Peyer's patch (tissue), 4 donors: Measurements from ENCODE around the gene CDC42EP5.
A peak's percentile ranks its signal among the peaks of the same experiment; 100 is the strongest.

Experiments used
- POLR2A ChIP-seq, 2 donors: fragments of 450-650 bp; IDR thresholded peaks; one replicate each; pipeline ENCODE4 v1.5.1; 2017; ENCODE audit warnings: antibody characterized with exemption in 2 of 2, mild to moderate bottlenecking in 2 of 2, moderate library complexity in 2 of 2
- TF ChIP-seq, protein P1 (sequence below), 6 experiments: fragments of 450-650 bp in 4 of 6; fragments of 200-600 bp in 2 of 6; sonication (generic) in 1 of 6; IDR thresholded peaks; one replicate each; pipeline ENCODE4 v1.5.1; 2017 to 2019; ENCODE audit warnings: antibody characterized with exemption in 6 of 6, mild to moderate bottlenecking in 3 of 6, moderate library complexity in 1 of 6

- TF ChIP-seq, protein P1, sequence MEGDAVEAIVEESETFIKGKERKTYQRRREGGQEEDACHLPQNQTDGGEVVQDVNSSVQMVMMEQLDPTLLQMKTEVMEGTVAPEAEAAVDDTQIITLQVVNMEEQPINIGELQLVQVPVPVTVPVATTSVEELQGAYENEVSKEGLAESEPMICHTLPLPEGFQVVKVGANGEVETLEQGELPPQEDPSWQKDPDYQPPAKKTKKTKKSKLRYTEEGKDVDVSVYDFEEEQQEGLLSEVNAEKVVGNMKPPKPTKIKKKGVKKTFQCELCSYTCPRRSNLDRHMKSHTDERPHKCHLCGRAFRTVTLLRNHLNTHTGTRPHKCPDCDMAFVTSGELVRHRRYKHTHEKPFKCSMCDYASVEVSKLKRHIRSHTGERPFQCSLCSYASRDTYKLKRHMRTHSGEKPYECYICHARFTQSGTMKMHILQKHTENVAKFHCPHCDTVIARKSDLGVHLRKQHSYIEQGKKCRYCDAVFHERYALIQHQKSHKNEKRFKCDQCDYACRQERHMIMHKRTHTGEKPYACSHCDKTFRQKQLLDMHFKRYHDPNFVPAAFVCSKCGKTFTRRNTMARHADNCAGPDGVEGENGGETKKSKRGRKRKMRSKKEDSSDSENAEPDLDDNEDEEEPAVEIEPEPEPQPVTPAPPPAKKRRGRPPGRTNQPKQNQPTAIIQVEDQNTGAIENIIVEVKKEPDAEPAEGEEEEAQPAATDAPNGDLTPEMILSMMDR (IDR thresholded peaks at IDR 0.05) = peak in 3 of 6 experiments; percentile 44 to 65 (median 52)
- no peak for TF ChIP-seq POLR2A (IDR thresholded peaks at IDR 0.05)
These were observed 8.3 kb upstream of the CDC42EP5 start for GRCh38 chr19:54481326-54481930.
